B cell (primary cell): ENCODE data around the gene FRK. TPM values are rescaled to one million over a fixed set of nuclear protein-coding genes. Genes with fewer than 3 reads are reported as not detected.

ENCODE experiments used
- ATAC-seq: fragments of 200-7000 bp; cut with Tn5 transposase; one replicate; pipeline ENCODE4 v1.10.0; 2021; ENCODE audit warnings: low read depth, mild to moderate bottlenecking, moderate number of reproducible peaks, moderate library complexity
- CTCF ChIA-PET: fragments of 350-600 bp; sonication (Branson Sonifier 250); formaldehyde crosslinking; loops from one replicate; lab custom pipeline; 2021; ENCODE audit warnings: antibody characterized with exemption, inconsistent platforms; lab: Charles Lee
- POLR2A ChIA-PET: fragments of 350-600 bp; sonication (Branson Sonifier 250); formaldehyde crosslinking; loops from one replicate; lab custom pipeline; 2021; ENCODE audit warnings: antibody characterized with exemption; lab: Charles Lee
- DNase-seq: peaks from one replicate; pipeline ENCODE4 v3.0.0; 2013
- H2AFZ ChIP-seq: 2 replicates; pipeline ENCODE4 v1.6.1; 2012; ENCODE audit warnings: mild to moderate bottlenecking, low read depth, low read length; ENCODE audit not compliant: insufficient read depth, poor library complexity, severe bottlenecking
- H3K27ac ChIP-seq, 2 donors: 1 replicate in 1 of 2; 2 replicates in 1 of 2; pipeline ENCODE4 v1.5.1; 2012 to 2013; ENCODE audit warnings: low read length in 2 of 2, mild to moderate bottlenecking in 2 of 2, moderate library complexity in 1 of 2
- H3K27me3 ChIP-seq, 4 experiments: fragments of 200-600 bp in 1 of 4; sonication (generic) in 1 of 4; replicated peaks in 1 of 4; 1 replicate in 2 of 4; 2 replicates in 2 of 4; pipeline versions ENCODE4 v1.6.1 to v1.7.0; 2013 to 2016; ENCODE audit warnings: low read length in 3 of 4, mild to moderate bottlenecking in 2 of 4, mixed read lengths in 1 of 4, moderate library complexity in 1 of 4; ENCODE audit not compliant: insufficient read depth in 4 of 4, control insufficient read depth in 3 of 4; ENCODE audit errors: control extremely low read depth in 1 of 4
- H3K36me3 ChIP-seq, 2 experiments: replicated peaks in 1 of 2; 1 replicate in 1 of 2; 2 replicates in 1 of 2; pipeline versions ENCODE4 v1.6.1 to v1.7.1; 2013; ENCODE audit warnings: low read length in 1 of 2; ENCODE audit not compliant: insufficient read depth in 2 of 2, control insufficient read depth in 1 of 2; ENCODE audit errors: control extremely low read depth in 1 of 2, extremely low read depth in 1 of 2
- H3K4me1 ChIP-seq, 2 donors: fragments of 200-600 bp in 1 of 2; sonication (generic) in 1 of 2; 1 replicate in 1 of 2; 2 replicates in 1 of 2; pipeline versions ENCODE4 v1.5.1 to v1.6.1; 2013 to 2017; ENCODE audit warnings: low read length in 2 of 2; ENCODE audit not compliant: control insufficient read depth in 2 of 2, insufficient read depth in 2 of 2
- H3K4me2 ChIP-seq: replicated peaks from 2 replicates; pipeline ENCODE3; 2012; ENCODE audit warnings: mild to moderate bottlenecking, low read depth, low read length; ENCODE audit not compliant: poor library complexity, severe bottlenecking
- H3K4me3 ChIP-seq, 5 experiments: fragments of 200-600 bp in 1 of 5; sonication (generic) in 1 of 5; 1 replicate in 3 of 5; 2 replicates in 2 of 5; pipeline versions ENCODE4 v1.5.1 to v1.7.0; 2011 to 2016; ENCODE audit warnings: low read length in 4 of 5, mild to moderate bottlenecking in 4 of 5, low read depth in 2 of 5, control low read depth in 1 of 5, moderate library complexity in 1 of 5; ENCODE audit not compliant: insufficient read depth in 1 of 5; ENCODE audit errors: control extremely low read depth in 1 of 5, extremely low read depth in 1 of 5
- H3K79me2 ChIP-seq: fragments of 200-600 bp; sonication (generic); one replicate; pipeline ENCODE4 v1.6.0; 2016; ENCODE audit warnings: low read length; ENCODE audit not compliant: control insufficient read depth, insufficient read depth
- H3K9ac ChIP-seq: fragments of 200-600 bp; sonication (generic); 2 replicates; pipeline ENCODE4 v1.6.1; 2017; ENCODE audit warnings: mild to moderate bottlenecking, low read length, moderate library complexity
- H3K9me3 ChIP-seq, 3 donors: one replicate each; pipeline versions ENCODE4 v1.6.1 to v1.7.1; 2013; ENCODE audit warnings: low read length in 2 of 3; ENCODE audit not compliant: control insufficient read depth in 2 of 3, insufficient read depth in 1 of 3; ENCODE audit errors: control extremely low read depth in 1 of 3
- H4K20me1 ChIP-seq: 2 replicates; pipeline ENCODE4 v1.6.0; 2012; ENCODE audit warnings: mild to moderate bottlenecking, low read length; ENCODE audit not compliant: insufficient read depth, control insufficient read depth, poor library complexity, severe bottlenecking
- H3K27ac Mint-ChIP-seq: one replicate; pipeline ENCODE4 v1.8.0; 2021; ENCODE audit warnings: mixed read lengths
- H3K27me3 Mint-ChIP-seq: one replicate; pipeline ENCODE4 v1.8.0; 2021; ENCODE audit warnings: mixed read lengths
- H3K4me1 Mint-ChIP-seq: one replicate; pipeline ENCODE4 v1.8.0; 2021; ENCODE audit warnings: mixed read lengths
- H3K4me3 Mint-ChIP-seq: one replicate; pipeline ENCODE4 v1.8.0; 2021; ENCODE audit warnings: mixed read lengths
- H3K9me3 Mint-ChIP-seq: one replicate; pipeline ENCODE4 v1.8.0; 2022; ENCODE audit warnings: mixed read lengths; ENCODE audit not compliant: insufficient read depth
- EZH2 ChIP-seq: IDR thresholded peaks from 2 replicates; pipeline ENCODE4 v1.6.1; 2012; ENCODE audit warnings: borderline replicate concordance, low read depth, mild to moderate bottlenecking, moderate library complexity, low read length; ENCODE audit not compliant: insufficient read depth, poor library complexity, severe bottlenecking
- WGBS: methylation state at CpG from one replicate; pipeline ENCODE4 v1.1.5; 2013; ENCODE audit warnings: missing lambda C conversion rate; ENCODE audit not compliant: insufficient coverage; 5-methylcytosine and 5-hydroxymethylcytosine counted together
- intact Hi-C: fragments of 100-400 bp; cut with micrococcal nuclease; formaldehyde crosslinking; loops from one replicate; pipeline ENCODE4 v1.10.0; 2022
- polyA plus RNA-seq: library from polyadenylated mRNA; depleted of rRNA; stranded (reverse); fragments of >200 nt; gene quantifications from 2 replicates; pipeline ENCODE4 v1.2.3, GENCODE V29; 2012
- total RNA-seq, 2 donors: library from RNA; stranded (reverse); fragments of 120-200 nt in 1 of 2; gene quantifications; 1 replicate in 1 of 2; 2 replicates in 1 of 2; pipeline versions ENCODE4 v1.2.3 to v1.2.4, GENCODE V29; 2013 to 2022
- TF ChIP-seq, protein P1 (sequence below): fragments of 200-600 bp; IDR thresholded peaks from one replicate; pipeline ENCODE4 v1.8.0; 2022; ENCODE audit warnings: antibody characterized with exemption, mild to moderate bottlenecking

The FRK gene
- total and polyA plus RNA-seq, 2 donors (not counting 1 experiment from before 2014, with no cell fraction given) = 0.01 to 0.07 TPM

DNA sequence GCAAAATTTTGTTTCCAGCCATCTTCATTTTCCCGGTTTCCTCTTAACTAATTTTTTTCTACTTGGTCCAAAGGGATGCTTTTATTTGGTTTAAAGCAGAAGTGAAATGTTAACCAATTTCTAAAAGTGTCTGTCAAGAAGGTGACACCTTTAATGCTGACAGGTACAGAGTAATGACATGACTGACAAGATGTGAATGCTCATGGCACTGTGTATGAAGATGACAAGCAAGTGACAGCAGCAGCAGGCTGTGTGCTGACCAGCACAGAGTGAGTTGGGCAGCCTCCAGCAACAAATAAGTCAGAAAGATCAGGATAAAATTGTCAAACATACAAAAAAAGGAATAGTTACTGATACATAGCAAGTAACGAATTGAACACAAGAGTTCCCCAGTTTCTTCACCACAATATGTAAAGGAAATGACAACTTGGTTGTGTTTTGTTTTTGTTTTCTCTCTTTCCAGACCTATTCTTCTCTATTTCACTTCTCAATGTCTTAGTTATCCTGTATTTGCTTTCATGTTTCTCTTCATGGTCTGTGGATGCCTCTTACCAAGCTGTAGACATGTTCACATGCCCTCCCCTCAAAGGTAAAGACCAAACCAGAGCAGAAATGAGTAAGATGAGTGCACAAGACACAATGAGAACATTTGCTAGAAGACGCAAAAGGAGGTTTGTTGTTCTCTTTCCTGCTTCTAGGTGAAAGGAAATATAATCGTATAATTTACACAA lies 174.9 kb downstream of the FRK start:
- H3K27ac ChIP-seq = no peak overlapping the region
- CTCF ChIA-PET = no interaction called here
- no peaks in the 10 kb centered on the region for H3K4me1 Mint-ChIP-seq
- H3K9me3 ChIP-seq = no peaks in the 10 kb centered on the region
- no peaks in the 10 kb centered on the region for H3K27me3 Mint-ChIP-seq
- POLR2A ChIA-PET = no interaction called here
- H4K20me1 ChIP-seq = no peaks in the 10 kb centered on the region
- ATAC-seq (no peak), DNase-seq (no peak)
- no peak overlapping the region for H3K4me3 ChIP-seq
- no peaks in the 10 kb centered on the region for H3K27me3 ChIP-seq
- no peaks in the 10 kb centered on the region for H3K36me3 ChIP-seq
- no peak overlapping the region for H3K4me2 ChIP-seq
- H3K9me3 Mint-ChIP-seq = no peaks in the 10 kb centered on the region
- no peaks in the 10 kb centered on the region for H3K79me2 ChIP-seq
- no peaks in the 10 kb centered on the region for H3K4me1 ChIP-seq
- WGBS = no CpG with 5 or more reads among the region's 4 CpGs
- no peak overlapping the region for H3K4me3 Mint-ChIP-seq
- intact Hi-C loops = no loop called here
- no peak overlapping the region for H3K9ac ChIP-seq
- TF ChIP-seq, protein P1, sequence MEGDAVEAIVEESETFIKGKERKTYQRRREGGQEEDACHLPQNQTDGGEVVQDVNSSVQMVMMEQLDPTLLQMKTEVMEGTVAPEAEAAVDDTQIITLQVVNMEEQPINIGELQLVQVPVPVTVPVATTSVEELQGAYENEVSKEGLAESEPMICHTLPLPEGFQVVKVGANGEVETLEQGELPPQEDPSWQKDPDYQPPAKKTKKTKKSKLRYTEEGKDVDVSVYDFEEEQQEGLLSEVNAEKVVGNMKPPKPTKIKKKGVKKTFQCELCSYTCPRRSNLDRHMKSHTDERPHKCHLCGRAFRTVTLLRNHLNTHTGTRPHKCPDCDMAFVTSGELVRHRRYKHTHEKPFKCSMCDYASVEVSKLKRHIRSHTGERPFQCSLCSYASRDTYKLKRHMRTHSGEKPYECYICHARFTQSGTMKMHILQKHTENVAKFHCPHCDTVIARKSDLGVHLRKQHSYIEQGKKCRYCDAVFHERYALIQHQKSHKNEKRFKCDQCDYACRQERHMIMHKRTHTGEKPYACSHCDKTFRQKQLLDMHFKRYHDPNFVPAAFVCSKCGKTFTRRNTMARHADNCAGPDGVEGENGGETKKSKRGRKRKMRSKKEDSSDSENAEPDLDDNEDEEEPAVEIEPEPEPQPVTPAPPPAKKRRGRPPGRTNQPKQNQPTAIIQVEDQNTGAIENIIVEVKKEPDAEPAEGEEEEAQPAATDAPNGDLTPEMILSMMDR = no peak
- TF ChIP-seq EZH2 = no peak
- H3K27ac Mint-ChIP-seq = no peak overlapping the region
- H2AFZ ChIP-seq = no peak overlapping the region

GRCh38 chr6:115882771-115883170 lies 177.9 kb downstream of the FRK start:
- 75% methylated on average over 1 of the region's 2 CpGs for WGBS
- Histone ChIP-seq H3K9me3 (no peaks in the 10 kb centered on the region), H3K4me3 (no peak overlapping the region), H3K79me2 (no peaks in the 10 kb centered on the region), H3K4me1 (no peaks in the 10 kb centered on the region), H3K36me3 (no peaks in the 10 kb centered on the region), H4K20me1 (no peaks in the 10 kb centered on the region), H3K27me3 (no peaks in the 10 kb centered on the region), H2AFZ (no peak overlapping the region), H3K4me2 (no peak overlapping the region), H3K9ac (no peak overlapping the region), H3K27ac (no peak overlapping the region)
- Mint-ChIP-seq H3K4me3 (no peak overlapping the region), H3K27ac (no peak overlapping the region), H3K9me3 (no peaks in the 10 kb centered on the region), H3K27me3 (no peaks in the 10 kb centered on the region), H3K4me1 (no peaks in the 10 kb centered on the region)
- ATAC-seq (no peak), DNase-seq (no peak)
- CTCF ChIA-PET = no interaction called here
- intact Hi-C loops = no loop called here
- TF ChIP-seq, protein P1 = no peak
- no peak for TF ChIP-seq EZH2
- POLR2A ChIA-PET = no interaction called here
